ENCODE results near the gene LRRTM2.

The LRRTM2 gene

GRCh38 chr5:138895918-138896317, 20.8 kb upstream of the LRRTM2 start:
- ChIA-PET POLR2A (no interaction called here), CTCF (no interaction called here)
- no peak for DNase-seq (ENCODE audit: extremely low spot score)
- TF ChIP-seq PKNOX1 (IDR thresholded peaks at IDR 0.05) (no peak), NFRKB (IDR thresholded peaks at IDR 0.05) (no peak), ELF4 (IDR thresholded peaks at IDR 0.05) (no peak), HDGF (IDR thresholded peaks at IDR 0.05; ENCODE audit: borderline replicate concordance) (no peak), CTBP1 (IDR thresholded peaks at IDR 0.05; ENCODE audit: borderline replicate concordance) (no peak)

- ChIA-PET CTCF (no interaction called here), POLR2A (no interaction called here)
- TF ChIP-seq CTBP1 (IDR thresholded peaks at IDR 0.05; ENCODE audit: borderline replicate concordance), result no peak
- TF ChIP-seq ZNF384 (IDR thresholded peaks at IDR 0.05), result no peak
- TF ChIP-seq ARNT (IDR thresholded peaks at IDR 0.05), result no peak
- no peak for TF ChIP-seq FOXM1 (IDR thresholded peaks at IDR 0.05; ENCODE audit: borderline replicate concordance)
- TF ChIP-seq HDGF (IDR thresholded peaks at IDR 0.05; ENCODE audit: borderline replicate concordance), result no peak
- TF ChIP-seq TARDBP (IDR thresholded peaks at IDR 0.05), result no peak
- no peak for TF ChIP-seq L3MBTL2 (conservative IDR thresholded peaks at IDR 0.05)
- no peak for TF ChIP-seq FOXK2 (IDR thresholded peaks at IDR 0.05)
- TF ChIP-seq BHLHE40 (IDR thresholded peaks at IDR 0.05; ENCODE audit: borderline replicate concordance), result no peak
- no peak for TF ChIP-seq NFRKB (IDR thresholded peaks at IDR 0.05)
- TF ChIP-seq FOXA1 (IDR thresholded peaks at IDR 0.05), result no peak
- TF ChIP-seq SUZ12 (IDR thresholded peaks at IDR 0.05), result no peak
- no peak for TF ChIP-seq PKNOX1 (IDR thresholded peaks at IDR 0.05)
- TF ChIP-seq SP1 (IDR thresholded peaks at IDR 0.05), result no peak
- no peak for TF ChIP-seq LEF1 (IDR thresholded peaks at IDR 0.05; ENCODE audit: borderline replicate concordance)
- DNase-seq (ENCODE audit: extremely low spot score), result no peak
Measured at GRCh38 chr5:138890644-138891043, 15.5 kb upstream of the LRRTM2 start.

- POLR2A ChIA-PET, result no interaction called here
- CTCF ChIA-PET, result no interaction called here
- TF ChIP-seq L3MBTL2 (conservative IDR thresholded peaks at IDR 0.05) (no peak), HDGF (IDR thresholded peaks at IDR 0.05; ENCODE audit: borderline replicate concordance) (no peak), NFRKB (IDR thresholded peaks at IDR 0.05) (no peak), CTBP1 (IDR thresholded peaks at IDR 0.05; ENCODE audit: borderline replicate concordance) (no peak), ZNF384 (IDR thresholded peaks at IDR 0.05) (no peak), LEF1 (IDR thresholded peaks at IDR 0.05; ENCODE audit: borderline replicate concordance) (no peak), BHLHE40 (IDR thresholded peaks at IDR 0.05; ENCODE audit: borderline replicate concordance) (no peak), FOXK2 (IDR thresholded peaks at IDR 0.05) (no peak), SP1 (IDR thresholded peaks at IDR 0.05) (no peak), ELF4 (IDR thresholded peaks at IDR 0.05) (no peak)
- DNase-seq (ENCODE audit: extremely low spot score), result no peak
Measured at GRCh38 chr5:138889994-138890393, 14.9 kb upstream of the LRRTM2 start.

- no peak for TF ChIP-seq TARDBP (IDR thresholded peaks at IDR 0.05)
- CTCF ChIA-PET, result no interaction called here
- DNase-seq (ENCODE audit: extremely low spot score), result no peak
- POLR2A ChIA-PET, result no interaction called here
Measured at GRCh38 chr5:138884554-138884953, 9.4 kb upstream of the LRRTM2 start.

- ChIA-PET CTCF (no interaction called here), POLR2A (no interaction called here)
- no peak for DNase-seq (ENCODE audit: extremely low spot score)
- TF ChIP-seq ZNF384 (IDR thresholded peaks at IDR 0.05) (no peak), FOXM1 (IDR thresholded peaks at IDR 0.05; ENCODE audit: borderline replicate concordance) (no peak), SUZ12 (IDR thresholded peaks at IDR 0.05) (no peak), ELF4 (IDR thresholded peaks at IDR 0.05) (no peak), SP1 (IDR thresholded peaks at IDR 0.05) (no peak), HDGF (IDR thresholded peaks at IDR 0.05; ENCODE audit: borderline replicate concordance) (no peak), FOXK2 (IDR thresholded peaks at IDR 0.05) (no peak), BHLHE40 (IDR thresholded peaks at IDR 0.05; ENCODE audit: borderline replicate concordance) (no peak), LEF1 (IDR thresholded peaks at IDR 0.05; ENCODE audit: borderline replicate concordance) (no peak), TARDBP (IDR thresholded peaks at IDR 0.05) (no peak), NFRKB (IDR thresholded peaks at IDR 0.05) (no peak), PKNOX1 (IDR thresholded peaks at IDR 0.05) (no peak), L3MBTL2 (conservative IDR thresholded peaks at IDR 0.05) (no peak), ARNT (IDR thresholded peaks at IDR 0.05) (no peak), CTBP1 (IDR thresholded peaks at IDR 0.05; ENCODE audit: borderline replicate concordance) (no peak), FOXA1 (IDR thresholded peaks at IDR 0.05) (no peak)
Measured at GRCh38 chr5:138884094-138884493, 9.0 kb upstream of the LRRTM2 start.

GRCh38 chr5:138883211-138883610, 8.1 kb upstream of the LRRTM2 start:
- ChIA-PET POLR2A (no interaction called here), CTCF (interaction anchor here (0.5 kb wide), 1 partner anchor 237 kb away, joined by 3 read pairs; no protein-coding TSS in a partner anchor)
- no peak for DNase-seq (ENCODE audit: extremely low spot score)
- no peak for TF ChIP-seq PKNOX1 (IDR thresholded peaks at IDR 0.05)
